HepG2 (cell line): ENCODE data around the gene NMUR1. TPM values are rescaled to one million over a fixed set of nuclear protein-coding genes. Genes with fewer than 3 reads are reported as not detected.

ENCODE experiments used
- ATAC-seq: fragments of 200-7000 bp; cut with Tn5 transposase; 3 replicates; pipeline ENCODE4 v1.9.1; 2020; ENCODE audit warnings: mild to moderate bottlenecking, moderate library complexity
- BruUV-seq: library from RNA; stranded (reverse); fragments of 400-500 nt; replicated peaks from 2 replicates; lab custom pipeline; 2021; lab: Mats Ljungman, UMichigan
- CTCF ChIA-PET: fragments of 300-600 bp; formaldehyde crosslinking; extraction: SDS; loops from one replicate; lab custom pipeline; 2021; ENCODE audit warnings: low total read pairs, inconsistent platforms, low intra/inter-chr PET ratio; lab: Yijun Ruan, JAX
- POLR2A ChIA-PET: fragments of 350-600 bp; sonication (Branson Sonifier 250); formaldehyde crosslinking; loops from one replicate; lab custom pipeline; 2020; ENCODE audit warnings: antibody characterized with exemption, inconsistent platforms; lab: Yijun Ruan, JAX
- DNase-seq: peaks from one replicate; pipeline ENCODE4 v3.0.0-alpha.2; 2015; ENCODE audit warnings: low spot score
- FAIRE-seq: peaks from 3 replicates; lab custom pipeline; 2011; peaks lifted over from hg19 to GRCh38; lab: Jason Lieb, UNC
- H2AFZ ChIP-seq: one replicate; pipeline ENCODE4 v1.6.1; 2011; ENCODE audit warnings: low read length, inconsistent platforms
- H3K27ac ChIP-seq: fragments of 300-600 bp; 3 replicates; pipeline ENCODE4 v1.8.0; 2011; ENCODE audit warnings: mixed run types, mild to moderate bottlenecking, mixed read lengths, low read length, inconsistent platforms; ENCODE audit not compliant: insufficient read depth; ENCODE audit errors: extremely low read length
- H3K27me3 ChIP-seq, 2 experiments: fragments of 200-600 bp in 1 of 2; 2 replicates in 1 of 2; 3 replicates in 1 of 2; pipeline versions ENCODE4 v1.6.0 to v1.8.0; 2011; ENCODE audit warnings: low read length in 2 of 2, mild to moderate bottlenecking in 2 of 2, moderate library complexity in 2 of 2, inconsistent platforms in 1 of 2; ENCODE audit not compliant: insufficient read depth in 2 of 2, control insufficient read depth in 1 of 2
- H3K36me3 ChIP-seq, 2 experiments: fragments of 200-600 bp in 1 of 2; replicated peaks in 1 of 2; 2 replicates in 1 of 2; 3 replicates in 1 of 2; pipeline versions ENCODE4 v1.5.1 to v1.8.0; 2011; ENCODE audit warnings: low read length in 2 of 2, inconsistent platforms in 1 of 2; ENCODE audit not compliant: insufficient read depth in 2 of 2, control insufficient read depth in 1 of 2
- H3K4me1 ChIP-seq: 2 replicates; pipeline ENCODE4 v1.5.1; 2012; ENCODE audit warnings: low read length, inconsistent platforms; ENCODE audit not compliant: insufficient read depth
- H3K4me2 ChIP-seq: 2 replicates; pipeline ENCODE4 v1.6.0; 2011; ENCODE audit warnings: low read depth, low read length, inconsistent platforms
- H3K4me3 ChIP-seq, 3 experiments: fragments of 200-600 bp in 1 of 3; sonication (generic), shearing (Covaris generic) in 1 of 3; replicated peaks in 1 of 3; 2 replicates each; pipeline ENCODE4 v1.5.1; 2011 to 2016; ENCODE audit warnings: low read length in 3 of 3, inconsistent platforms in 2 of 3, low read depth in 2 of 3, mild to moderate bottlenecking in 2 of 3, control low read depth in 1 of 3, mixed read lengths in 1 of 3; ENCODE audit not compliant: insufficient read depth in 1 of 3
- H3K79me2 ChIP-seq: one replicate; pipeline ENCODE4 v1.6.1; 2011; ENCODE audit warnings: low read length, inconsistent platforms; ENCODE audit not compliant: insufficient read depth
- H3K9ac ChIP-seq: 2 replicates; pipeline ENCODE4 v1.6.0; 2011; ENCODE audit warnings: mild to moderate bottlenecking, low read depth, low read length, inconsistent platforms; ENCODE audit not compliant: insufficient read depth
- H3K9me3 ChIP-seq: 2 replicates; pipeline ENCODE4 v1.5.1; 2012; ENCODE audit warnings: mild to moderate bottlenecking, low read length
- H4K20me1 ChIP-seq: 2 replicates; pipeline ENCODE4 v1.6.0; 2011; ENCODE audit warnings: inconsistent platforms, mild to moderate bottlenecking, low read length, moderate library complexity; ENCODE audit not compliant: insufficient read depth
- BHLHE40 ChIP-seq: IDR thresholded peaks from 2 replicates; pipeline ENCODE4 v1.6.1; 2011; ENCODE audit warnings: low read length, improper control_type of control experiment
- GABPB1 ChIP-seq: IDR thresholded peaks from 2 replicates; pipeline ENCODE4 v1.6.1; 2016; ENCODE audit warnings: mild to moderate bottlenecking, missing genetic modification reagents, moderate library complexity, missing compliant biosample characterization
- HCFC1 ChIP-seq: fragments of 150-350 bp; IDR thresholded peaks from 2 replicates; pipeline ENCODE4 v1.6.1; 2014; ENCODE audit warnings: low read depth, low read length
- TFE3 ChIP-seq: IDR thresholded peaks from 2 replicates; pipeline ENCODE4 v1.6.1; 2016
- ZBTB7A ChIP-seq: sonication (generic); formaldehyde crosslinking; IDR thresholded peaks from 2 replicates; pipeline ENCODE4 v1.8.0; 2022; ENCODE audit warnings: mild to moderate bottlenecking, missing genetic modification reagents
- ZNF276 ChIP-seq: sonication (generic); formaldehyde crosslinking; IDR thresholded peaks from 2 replicates; pipeline ENCODE4 v1.4.0; 2020; ENCODE audit warnings: mild to moderate bottlenecking, low read depth, missing genetic modification reagents
- ZNF414 ChIP-seq: sonication (generic); formaldehyde crosslinking; IDR thresholded peaks from 2 replicates; pipeline ENCODE4 v1.5.0; 2020; ENCODE audit warnings: missing genetic modification reagents
- ZNF704 ChIP-seq: sonication (generic); formaldehyde crosslinking; IDR thresholded peaks from 2 replicates; pipeline ENCODE4 v1.8.1; 2023; ENCODE audit warnings: mild to moderate bottlenecking, inconsistent platforms, moderate library complexity, missing genetic modification reagents, borderline replicate concordance
- ZNF747 ChIP-seq: sonication (generic); formaldehyde crosslinking; IDR thresholded peaks from 2 replicates; pipeline ENCODE4 v1.8.1; 2023; ENCODE audit warnings: missing genetic modification reagents, mild to moderate bottlenecking, borderline replicate concordance
- WGBS: methylation state at CpG from one replicate; pipeline ENCODE4 v1.1.6; 2017; ENCODE audit warnings: low lambda C conversion rate; 5-methylcytosine and 5-hydroxymethylcytosine counted together
- in situ Hi-C: cut with HindIII; loops from 2 replicates; pipeline ENCODE4 v1.10.0; 2017; ENCODE audit warnings: low pct_unique_long_range_greater_than_20kb; ENCODE audit not compliant: extremely low pct_ligation_motif_present
- intact Hi-C: fragments of 100-400 bp; cut with micrococcal nuclease; formaldehyde crosslinking; loops from one replicate; pipeline ENCODE4 v1.10.0; 2022; ENCODE audit not compliant: unreplicated experiment
- polyA plus RNA-seq, 8 experiments: library from polyadenylated mRNA; depleted of rRNA in 3 of 8; stranded (reverse) in 7 of 8; unstranded in 1 of 8; fragments of >200 nt; fragmentation: Illumina TruSeq in 4 of 8; extraction: Trizol in 4 of 8; gene quantifications; 2 replicates each; pipeline versions ENCODE4 v1.2.1 to v1.2.3, GENCODE V29; 2011 to 2016; ENCODE audit warnings: low read depth in 4 of 8, missing spikeins in 1 of 8, mixed read lengths in 1 of 8; ENCODE audit not compliant: insufficient read depth in 1 of 8
- total RNA-seq, 5 experiments: library from RNA; depleted of rRNA; stranded (reverse); fragments of >200 nt; fragmentation: Illumina TruSeq; extraction: Trizol; gene quantifications; 2 replicates each; pipeline ENCODE4 v1.2.3, GENCODE V29; 2016; ENCODE audit warnings: low read depth in 1 of 5

Gene NMUR1
- total and polyA plus RNA-seq, 2 of the 13 experiments (the other 11 are each of a cell fraction or from before 2014, with no cell fraction given), result not detected

- POLR2A ChIA-PET, result interaction anchor here (1.1 kb wide), 1 partner anchor 23 kb away, joined by 4 read pairs; the partner anchor contains the start of gene NCL
- intact Hi-C loops, result no loop called here
- no peak for TF ChIP-seq ZNF414 (CRISPR knock-in tag)
- TF ChIP-seq BHLHE40, result no peak
- TF ChIP-seq TFE3, result no peak
- TF ChIP-seq GABPB1 (CRISPR knock-in tag), result no peak
- TF ChIP-seq ZNF747 (CRISPR knock-in tag), result no peak
- TF ChIP-seq ZNF276 (CRISPR knock-in tag), result no peak
- TF ChIP-seq ZNF704, result no peak
- TF ChIP-seq ZBTB7A (CRISPR knock-in tag), result no peak
- no peak for TF ChIP-seq HCFC1
These were observed 43.2 kb downstream of the NMUR1 start for GRCh38 chr2:231486851-231487596.

More at GRCh38 chr2:231486851-231487596, 43.2 kb downstream of the NMUR1 start:
- Histone ChIP-seq H2AFZ (no peak overlapping the region), H3K27ac (no peak overlapping the region), H3K4me3 (no peak overlapping the region), H3K36me3 (no peaks in the 10 kb centered on the region), H3K9me3 (peaks cover 9% of the 10 kb centered on the region), H3K9ac (no peak overlapping the region), H4K20me1 (no peaks in the 10 kb centered on the region; the same call in 1 of the 2 replicates), H3K4me2 (no peak overlapping the region), H3K79me2 (no peaks in the 10 kb centered on the region), H3K4me1 (peaks cover 7% of the 10 kb centered on the region), H3K27me3 (peaks cover 0 to 8% of the 10 kb centered on the region in 2 experiments; a peak in 1 of 5 replicates)
- no TSS peak for BruUV-seq
- ATAC-seq, result no peak
- CTCF ChIA-PET, result no interaction called here
- no peak for DNase-seq
- no peak for FAIRE-seq
- 53% methylated on average over 6 of the region's 6 CpGs for WGBS
- in situ Hi-C loops, result no loop called here
